Measurements from ENCODE around the gene OBSL1.

Gene OBSL1

DNA sequence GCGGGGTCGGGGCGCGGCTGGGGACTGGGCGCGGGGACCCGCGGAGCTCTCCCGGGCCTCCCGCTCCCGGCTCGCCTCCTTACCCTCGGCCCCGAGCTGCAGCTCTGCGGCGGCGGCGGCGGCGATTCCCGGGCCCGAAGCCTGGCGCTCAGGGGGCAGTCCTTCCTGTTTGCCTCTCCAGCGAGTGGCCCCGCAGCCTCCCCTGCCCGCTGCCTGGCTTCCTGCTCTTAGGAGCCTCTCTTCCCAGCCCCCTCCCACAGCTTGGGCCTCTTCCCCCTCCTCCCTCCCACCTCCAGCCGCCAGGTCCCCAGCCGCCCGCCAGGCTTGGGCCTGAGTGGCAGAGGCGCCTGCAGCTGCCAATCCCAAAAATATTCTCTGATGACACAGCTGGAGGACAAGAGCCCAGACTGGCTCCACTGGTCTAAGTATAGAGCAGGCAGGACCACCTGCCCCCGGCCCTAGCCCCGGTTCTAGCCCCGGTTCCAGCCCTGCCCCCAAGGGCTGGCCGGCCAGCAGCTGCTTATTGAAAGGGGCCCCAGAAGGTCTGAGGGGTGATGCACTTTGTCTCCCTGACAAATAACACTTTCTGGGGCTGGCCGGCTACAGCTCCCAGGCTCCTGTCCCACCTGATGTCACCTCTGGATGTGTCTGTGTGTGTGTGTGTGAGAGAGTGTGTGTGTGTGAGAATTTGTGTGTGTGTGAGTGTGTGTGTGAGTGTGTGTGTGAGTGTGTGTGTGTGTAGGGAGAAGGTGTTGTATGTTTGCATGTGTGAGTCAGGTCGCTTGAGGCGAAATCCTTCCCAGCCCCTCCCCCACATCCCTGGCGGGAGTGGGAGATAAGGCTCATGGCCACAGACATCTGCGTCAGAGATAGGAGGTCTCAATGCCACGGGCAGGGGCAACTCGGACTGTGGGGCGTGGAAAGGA, at the start of gene OBSL1:
Gene OBSL1 (minus strand): TSS at position 229 of the 926 bp plus-strand sequence. CDS start 307 bp downstream, outside the sequence.
- H3K9me3 Mint-ChIP-seq: no peaks in the 10 kb centered on the region
- H3K27me3 Mint-ChIP-seq: peaks cover 27% of the 10 kb centered on the region
- H3K27ac Mint-ChIP-seq: no peak within 1 kb of the TSS
- H3K4me1 Mint-ChIP-seq: peaks cover 4% of the 10 kb centered on the region
- peak within 1 kb of the TSS; percentile 44 for H3K4me3 Mint-ChIP-seq
- DNase-seq (ENCODE audit: low spot score in 2 of 2) (no peak), ATAC-seq (ENCODE audit: low read depth) (peak; percentile 15)
- no peaks in the 10 kb centered on the region for H3K36me3 Mint-ChIP-seq

DNA sequence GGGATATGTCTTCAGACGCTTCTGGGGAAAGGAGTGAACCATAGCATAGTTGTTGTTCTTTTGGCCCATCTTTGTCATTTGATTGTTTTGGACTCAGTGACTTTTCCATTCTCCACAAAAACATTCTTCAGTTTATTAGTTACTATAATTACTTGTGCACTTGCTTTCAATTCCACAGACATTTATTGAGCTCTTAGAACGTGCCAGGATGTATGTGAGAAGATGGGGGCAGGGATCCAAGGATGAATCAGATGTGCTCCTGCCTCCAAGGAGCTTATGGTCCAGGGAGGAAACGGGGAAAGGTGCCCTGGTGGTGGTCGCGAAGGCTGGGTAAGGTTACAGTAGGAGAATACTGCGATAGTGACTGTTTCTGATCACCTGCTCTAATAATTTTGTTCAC, 49.2 kb upstream of the OBSL1 start:
- ATAC-seq (ENCODE audit: low read depth) (no peak), DNase-seq (ENCODE audit: low spot score in 2 of 2) (no peak)
- Mint-ChIP-seq H3K36me3 (peaks cover under 1% of the 10 kb centered on the region), H3K27ac (no peak overlapping the region), H3K9me3 (no peaks in the 10 kb centered on the region), H3K4me3 (no peak overlapping the region), H3K4me1 (no peaks in the 10 kb centered on the region), H3K27me3 (peaks cover 9% of the 10 kb centered on the region)

DNA sequence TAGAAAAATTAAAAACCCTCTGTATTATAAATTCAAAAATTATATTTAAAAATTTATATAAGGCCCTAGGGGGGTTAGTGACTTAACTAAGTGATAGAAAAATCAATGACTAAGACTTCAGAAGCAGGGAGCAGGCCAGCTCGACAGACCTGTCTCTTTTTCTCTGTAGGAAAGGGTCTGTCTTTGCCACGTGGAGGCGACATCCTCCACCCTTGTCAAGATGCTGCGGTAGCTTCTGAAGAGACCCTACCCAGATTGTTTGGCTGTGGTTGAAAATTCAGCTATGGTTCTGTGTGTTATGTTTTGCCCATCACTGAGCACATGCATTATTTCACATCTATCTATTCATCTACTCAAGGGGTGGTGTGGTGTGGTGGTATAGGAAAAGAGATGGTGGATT, 47.9 kb upstream of the OBSL1 start:
- no peaks in the 10 kb centered on the region for H3K9me3 Mint-ChIP-seq
- H3K4me3 Mint-ChIP-seq: no peak overlapping the region
- no peak for ATAC-seq (ENCODE audit: low read depth)
- H3K4me1 Mint-ChIP-seq: no peaks in the 10 kb centered on the region
- no peak overlapping the region for H3K27ac Mint-ChIP-seq
- H3K36me3 Mint-ChIP-seq: peaks cover 13% of the 10 kb centered on the region
- no peak for DNase-seq (ENCODE audit: low spot score in 2 of 2)
- peaks cover 7% of the 10 kb centered on the region for H3K27me3 Mint-ChIP-seq

DNA sequence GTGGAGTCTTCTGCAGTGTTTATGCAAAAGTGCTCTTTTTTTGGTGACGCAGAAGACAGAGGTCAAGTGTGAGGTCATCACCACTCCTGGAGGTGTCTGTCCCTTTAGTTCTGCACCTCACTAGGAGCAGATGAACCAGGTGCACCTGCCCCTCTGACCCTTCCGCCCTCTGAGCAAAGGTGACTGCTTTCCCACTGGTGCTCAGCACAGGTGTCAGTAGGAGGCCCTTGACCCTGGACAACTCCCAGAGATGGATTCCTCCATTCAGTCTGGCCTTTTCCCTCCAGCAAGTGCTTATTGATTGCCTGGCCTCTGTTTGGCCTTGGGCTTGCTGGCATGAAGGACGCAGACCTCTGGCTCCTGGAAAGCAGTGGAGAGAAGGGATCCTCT, 47.4 kb upstream of the OBSL1 start:
- DNase-seq (ENCODE audit: low spot score in 2 of 2): no peak
- no peak for ATAC-seq (ENCODE audit: low read depth)
- H3K27me3 Mint-ChIP-seq: peaks cover 7% of the 10 kb centered on the region
- H3K4me1 Mint-ChIP-seq: no peaks in the 10 kb centered on the region
- no peak overlapping the region for H3K4me3 Mint-ChIP-seq
- H3K36me3 Mint-ChIP-seq: peaks cover 14% of the 10 kb centered on the region
- H3K9me3 Mint-ChIP-seq: no peaks in the 10 kb centered on the region
- no peak overlapping the region for H3K27ac Mint-ChIP-seq

DNA sequence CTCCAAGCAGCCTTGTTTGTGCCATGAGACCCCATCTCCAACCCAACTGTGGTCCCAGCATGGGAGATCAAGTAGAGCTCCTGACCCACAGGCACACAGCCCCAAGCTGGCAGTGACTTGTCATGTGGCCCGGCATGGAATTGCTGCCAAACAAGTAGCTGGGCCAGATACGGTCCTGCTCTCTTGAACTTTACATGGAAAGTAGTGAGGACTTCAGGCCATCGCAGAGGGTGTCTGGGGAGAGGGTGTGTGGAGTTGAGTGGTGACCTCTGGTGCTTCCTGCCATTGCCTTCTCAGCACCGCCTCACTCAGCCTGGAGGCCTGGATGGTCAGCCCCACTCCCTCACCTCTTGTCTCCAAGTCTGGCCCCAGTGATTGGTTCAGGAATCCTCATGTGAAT, 45.2 kb upstream of the OBSL1 start:
- H3K4me3 Mint-ChIP-seq: no peak overlapping the region
- ATAC-seq (ENCODE audit: low read depth) (no peak), DNase-seq (ENCODE audit: low spot score in 2 of 2) (no peak)
- H3K4me1 Mint-ChIP-seq: peaks cover 10% of the 10 kb centered on the region
- peaks cover 3% of the 10 kb centered on the region for H3K27me3 Mint-ChIP-seq
- no peak overlapping the region for H3K27ac Mint-ChIP-seq
- H3K9me3 Mint-ChIP-seq: no peaks in the 10 kb centered on the region
- peaks cover 16% of the 10 kb centered on the region for H3K36me3 Mint-ChIP-seq

DNA sequence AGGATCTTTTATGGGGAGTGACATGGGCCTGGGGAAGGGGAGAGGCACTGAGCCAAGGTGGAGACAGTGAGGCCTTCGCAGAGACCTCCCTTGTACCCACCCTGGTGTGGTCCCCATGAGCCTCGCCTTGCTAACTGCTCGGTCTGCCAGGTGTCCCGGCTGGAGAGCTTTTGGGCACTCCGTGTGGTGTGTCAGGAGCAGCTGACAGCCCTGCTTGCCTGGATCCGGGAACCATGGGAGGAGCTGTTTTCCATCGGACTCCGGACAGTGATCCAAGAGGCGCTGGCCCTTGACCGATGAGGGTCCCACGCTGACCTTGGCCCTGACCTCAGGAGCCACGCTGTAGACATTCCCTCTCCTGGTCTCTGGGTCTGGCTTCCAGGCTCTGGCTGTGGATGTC, 44.6 kb upstream of the OBSL1 start:
- ATAC-seq (ENCODE audit: low read depth): no peak
- Mint-ChIP-seq H3K27me3 (no peaks in the 10 kb centered on the region), H3K9me3 (no peaks in the 10 kb centered on the region), H3K27ac (no peak overlapping the region), H3K4me1 (peaks cover 12% of the 10 kb centered on the region), H3K36me3 (peaks cover 21% of the 10 kb centered on the region), H3K4me3 (no peak overlapping the region)
- no peak for DNase-seq (ENCODE audit: low spot score in 2 of 2)

DNA sequence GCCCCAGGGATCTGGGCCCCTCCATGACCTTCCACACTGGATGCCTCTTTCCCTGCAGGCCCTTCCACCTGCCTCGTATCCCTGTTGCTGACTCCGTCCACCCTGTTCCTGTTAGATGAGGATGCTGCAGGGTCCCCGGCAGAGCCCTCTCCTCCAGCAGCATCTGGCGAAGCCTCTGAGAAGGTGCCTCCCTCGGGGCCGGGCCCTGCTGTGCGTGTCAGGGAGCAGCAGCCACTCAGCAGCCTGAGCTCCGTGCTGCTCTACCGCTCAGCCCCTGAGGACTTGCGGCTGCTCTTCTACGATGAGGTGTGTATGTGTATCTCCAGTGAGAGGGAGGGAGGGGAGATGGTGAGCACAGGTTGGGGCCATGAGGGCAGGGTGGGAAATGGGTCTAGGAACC, 43.7 kb upstream of the OBSL1 start:
- Mint-ChIP-seq H3K27ac (no peak overlapping the region), H3K4me3 (no peak overlapping the region)
- ATAC-seq (ENCODE audit: low read depth): no peak

DNA sequence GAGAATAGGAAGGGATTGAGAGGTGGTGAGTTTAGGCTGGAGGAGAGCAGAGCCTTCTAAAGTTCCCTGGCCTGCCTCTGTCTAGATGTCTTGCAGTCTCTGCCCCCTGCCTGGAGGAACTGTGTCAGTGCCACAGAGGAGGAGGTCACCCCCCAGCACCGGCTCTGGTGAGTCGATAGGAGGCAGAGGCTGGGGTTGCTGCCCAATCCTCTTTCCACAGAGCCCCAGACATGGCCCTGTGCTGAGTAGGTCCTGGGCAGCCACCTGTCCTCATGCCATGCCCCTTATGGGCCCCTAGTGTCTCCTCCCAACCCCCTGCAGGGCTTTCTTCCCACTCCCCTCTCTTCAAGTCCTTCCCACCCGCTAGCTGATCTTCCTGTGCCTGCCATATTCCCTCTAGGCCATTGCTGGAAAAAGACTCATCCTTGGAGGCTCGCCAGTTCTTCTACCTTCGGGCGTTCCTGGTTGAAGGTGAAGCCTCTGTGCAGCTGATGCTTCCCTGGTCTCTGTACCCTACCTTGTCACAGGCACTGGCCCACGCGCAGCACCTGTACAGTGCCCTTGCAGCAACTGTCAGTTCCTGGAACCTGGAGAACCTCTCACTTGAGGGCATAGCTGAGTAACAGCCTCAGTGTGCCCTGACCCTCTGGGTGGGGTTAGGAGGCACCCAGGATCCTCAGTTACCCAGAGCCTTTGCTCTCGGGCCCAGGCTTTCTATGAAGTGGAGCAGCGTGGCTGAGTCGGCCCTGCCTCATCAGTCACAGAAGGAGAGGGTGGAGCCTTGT, 42.9 kb upstream of the OBSL1 start:
- peaks cover 26% of the 10 kb centered on the region for H3K36me3 Mint-ChIP-seq
- no peaks in the 10 kb centered on the region for H3K9me3 Mint-ChIP-seq
- H3K4me1 Mint-ChIP-seq: peaks cover 12% of the 10 kb centered on the region
- no peak overlapping the region for H3K4me3 Mint-ChIP-seq
- H3K27me3 Mint-ChIP-seq: no peaks in the 10 kb centered on the region
- DNase-seq (ENCODE audit: low spot score in 2 of 2) (no peak), ATAC-seq (ENCODE audit: low read depth) (no peak)
- H3K27ac Mint-ChIP-seq: no peak overlapping the region

More for the DNA sequence above, 43.7 kb upstream of the OBSL1 start:
- no peaks in the 10 kb centered on the region for H3K27me3 Mint-ChIP-seq
- no peak for DNase-seq (ENCODE audit: low spot score in 2 of 2)
- peaks cover 12% of the 10 kb centered on the region for H3K4me1 Mint-ChIP-seq
- peaks cover 24% of the 10 kb centered on the region for H3K36me3 Mint-ChIP-seq
- no peaks in the 10 kb centered on the region for H3K9me3 Mint-ChIP-seq

DNA sequence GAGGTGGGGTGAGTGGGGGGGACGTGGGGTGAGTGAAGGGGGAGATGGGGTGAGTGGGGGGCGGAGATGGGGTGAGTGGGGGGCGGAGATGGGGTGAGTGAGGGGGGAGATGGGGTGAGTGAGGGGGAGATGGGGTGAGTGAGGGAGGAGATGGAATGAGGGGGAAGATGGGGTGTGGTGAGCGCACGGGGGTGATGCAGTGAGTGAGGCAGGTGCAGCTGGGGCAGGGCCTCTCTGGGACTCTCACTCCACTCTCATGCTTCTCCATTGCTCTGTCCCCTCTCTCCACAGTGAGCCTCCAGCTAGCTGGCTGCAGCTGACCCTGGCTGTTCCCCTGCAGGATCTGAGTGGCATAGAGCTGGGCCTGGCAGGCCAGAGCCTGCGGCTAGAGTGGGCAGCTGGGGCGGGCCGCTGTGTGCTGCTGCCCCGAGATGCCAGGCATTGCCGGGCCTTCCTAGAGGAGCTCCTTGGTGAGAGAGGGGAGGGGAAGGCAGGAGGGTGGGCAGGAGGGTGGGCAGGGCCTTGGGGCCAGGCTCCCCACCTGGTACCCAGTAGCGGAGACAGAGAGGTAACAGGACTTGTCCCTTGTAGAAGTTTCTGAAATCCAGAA, 42.2 kb upstream of the OBSL1 start:
- Mint-ChIP-seq H3K27me3 (no peaks in the 10 kb centered on the region), H3K9me3 (no peaks in the 10 kb centered on the region), H3K4me3 (no peak overlapping the region), H3K4me1 (peaks cover 12% of the 10 kb centered on the region), H3K27ac (peak overlapping the region; percentile 19), H3K36me3 (peaks cover 27% of the 10 kb centered on the region)
- ATAC-seq (ENCODE audit: low read depth): no peak
- DNase-seq (ENCODE audit: low spot score in 2 of 2): no peak

DNA sequence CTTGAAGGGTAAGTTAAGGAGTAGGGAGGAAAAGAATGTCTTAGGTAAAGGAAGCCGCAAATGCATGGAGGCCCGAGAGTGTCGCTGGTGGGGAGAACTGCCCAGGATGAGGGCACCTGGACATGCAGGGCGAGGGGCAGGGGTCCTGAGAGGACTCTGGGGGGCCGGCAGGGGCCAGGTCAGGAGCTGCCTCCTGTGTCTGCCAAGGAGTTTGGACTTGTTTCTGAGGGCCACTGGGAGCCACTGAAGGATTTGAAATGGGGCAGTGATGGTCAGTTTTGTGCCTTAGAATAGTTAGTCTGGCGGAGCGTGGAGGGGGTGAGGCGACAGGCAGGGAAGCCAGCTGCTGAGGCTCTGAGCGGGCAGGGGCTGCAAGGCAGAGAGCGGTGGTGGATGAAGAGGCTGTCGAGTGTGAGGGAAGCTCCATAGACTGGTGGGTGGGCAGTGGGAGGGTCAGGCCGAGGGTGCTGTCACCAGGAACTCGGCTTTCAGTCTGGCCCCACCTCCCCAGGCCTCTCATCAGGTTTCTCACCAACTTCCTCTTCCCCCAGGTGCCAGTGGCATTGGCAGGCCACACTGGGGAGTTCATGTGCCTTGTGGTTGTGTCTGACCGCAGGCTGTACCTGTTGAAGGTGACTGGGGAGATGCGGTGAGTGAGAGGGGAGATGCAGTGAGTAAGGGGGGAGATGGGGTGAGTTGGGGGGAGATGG, 41.4 kb upstream of the OBSL1 start:
- ATAC-seq (ENCODE audit: low read depth): peak; percentile 100
- DNase-seq (ENCODE audit: low spot score in 2 of 2): peak in 1 of 2 donors; percentile 45
- Mint-ChIP-seq H3K36me3 (peaks cover 31% of the 10 kb centered on the region), H3K4me3 (peak overlapping the region; percentile 47), H3K27ac (peak overlapping the region; percentile 19), H3K9me3 (no peaks in the 10 kb centered on the region), H3K4me1 (peaks cover 12% of the 10 kb centered on the region), H3K27me3 (no peaks in the 10 kb centered on the region)

DNA sequence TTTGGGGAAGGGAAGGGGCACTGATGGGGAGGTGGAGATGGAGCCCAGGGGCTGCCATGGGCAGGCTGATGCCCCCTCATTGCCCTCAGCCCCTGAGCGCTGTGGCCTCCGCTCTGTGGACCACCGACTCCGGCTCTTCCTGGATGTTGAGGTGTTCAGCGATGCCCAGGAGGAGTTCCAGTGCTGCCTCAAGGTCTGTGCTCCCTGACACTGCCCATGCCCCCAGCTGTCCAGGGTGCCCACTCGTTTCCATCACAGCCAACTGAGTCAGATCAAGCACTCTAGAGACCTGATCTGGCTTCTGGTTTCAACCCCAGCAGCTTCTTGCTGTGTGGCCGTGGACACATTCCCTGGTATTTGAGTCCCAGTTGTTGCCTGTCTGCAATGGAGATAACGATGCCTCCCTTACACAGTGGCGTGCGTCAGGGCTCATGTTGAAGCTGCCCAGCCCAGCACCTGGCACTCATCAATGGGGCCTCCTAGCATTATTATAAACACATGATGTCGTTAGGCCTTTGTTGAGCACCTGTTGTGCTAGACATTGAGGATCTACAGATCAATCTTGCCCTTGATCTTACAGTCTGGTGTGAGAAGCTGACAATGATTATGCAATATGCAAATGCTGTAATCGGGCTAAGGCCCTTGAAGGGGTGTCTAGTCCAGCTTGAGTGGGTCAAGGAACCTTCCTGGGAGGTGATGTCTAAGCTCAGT, 40.7 kb upstream of the OBSL1 start:
- peaks cover 35% of the 10 kb centered on the region for H3K36me3 Mint-ChIP-seq
- no peak overlapping the region for H3K27ac Mint-ChIP-seq
- peaks cover 12% of the 10 kb centered on the region for H3K4me1 Mint-ChIP-seq
- ATAC-seq (ENCODE audit: low read depth): no peak
- H3K9me3 Mint-ChIP-seq: no peaks in the 10 kb centered on the region
- H3K27me3 Mint-ChIP-seq: no peaks in the 10 kb centered on the region
- H3K4me3 Mint-ChIP-seq: peak overlapping the region; percentile 33
- DNase-seq (ENCODE audit: low spot score in 2 of 2): no peak

DNA sequence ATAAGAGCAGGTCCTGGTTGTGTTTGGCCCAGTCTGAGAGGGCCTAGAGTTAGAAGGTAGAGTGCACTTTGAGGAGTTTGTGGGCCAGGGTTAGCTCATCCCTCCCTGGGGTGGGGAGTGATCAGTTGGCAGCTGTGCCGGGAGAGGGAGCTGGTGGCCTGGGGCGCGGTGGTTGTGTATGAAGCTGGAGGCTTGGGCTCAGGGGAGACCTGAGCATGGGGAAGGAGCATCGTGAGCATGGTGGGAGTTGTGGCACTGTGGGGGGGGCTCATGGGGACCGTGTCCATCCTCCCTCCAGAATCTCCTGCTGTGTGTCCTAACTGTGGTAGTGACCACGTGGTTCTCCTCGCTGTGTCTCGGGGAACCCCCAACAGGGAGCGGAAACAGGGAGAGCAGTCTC, 40.0 kb upstream of the OBSL1 start:
- H3K27ac Mint-ChIP-seq: no peak overlapping the region
- DNase-seq (ENCODE audit: low spot score in 2 of 2): no peak
- H3K27me3 Mint-ChIP-seq: no peaks in the 10 kb centered on the region
- ATAC-seq (ENCODE audit: low read depth): no peak
- H3K9me3 Mint-ChIP-seq: no peaks in the 10 kb centered on the region
- H3K36me3 Mint-ChIP-seq: peaks cover 41% of the 10 kb centered on the region
- peaks cover 12% of the 10 kb centered on the region for H3K4me1 Mint-ChIP-seq
- no peak overlapping the region for H3K4me3 Mint-ChIP-seq

DNA sequence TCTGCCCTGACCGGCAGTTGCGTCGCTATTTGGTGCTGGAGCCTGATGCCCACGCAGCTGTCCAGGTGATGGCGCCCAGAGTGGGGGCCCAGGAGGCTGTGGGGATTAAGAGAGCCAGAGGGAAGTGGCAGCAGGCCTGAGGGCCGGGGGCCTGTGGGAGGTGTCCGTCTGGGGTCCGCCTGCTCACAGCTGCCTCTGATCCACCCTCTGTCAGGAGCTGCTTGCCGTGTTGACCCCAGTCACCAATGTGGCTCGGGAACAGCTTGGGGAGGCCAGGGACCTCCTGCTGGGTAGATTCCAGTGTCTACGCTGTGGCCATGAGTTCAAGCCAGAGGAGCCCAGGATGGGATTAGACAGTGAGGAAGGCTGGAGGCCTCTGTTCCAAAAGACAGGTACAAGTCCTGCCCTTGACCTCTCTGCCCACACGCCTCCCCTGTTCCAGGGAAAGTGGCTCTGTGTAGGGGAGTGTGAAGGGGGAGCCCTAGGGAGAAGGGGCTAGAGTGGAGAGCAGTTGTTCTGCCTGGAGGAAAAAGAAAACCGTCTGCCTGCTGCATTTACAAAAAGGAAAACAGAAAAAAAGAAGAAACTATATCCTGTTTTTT, 37.9 kb upstream of the OBSL1 start:
- no peak overlapping the region for H3K4me3 Mint-ChIP-seq
- no peaks in the 10 kb centered on the region for H3K9me3 Mint-ChIP-seq
- no peak overlapping the region for H3K27ac Mint-ChIP-seq
- H3K27me3 Mint-ChIP-seq: no peaks in the 10 kb centered on the region
- no peak for ATAC-seq (ENCODE audit: low read depth)
- peaks cover 35% of the 10 kb centered on the region for H3K36me3 Mint-ChIP-seq
- no peak for DNase-seq (ENCODE audit: low spot score in 2 of 2)
- peaks cover 19% of the 10 kb centered on the region for H3K4me1 Mint-ChIP-seq

Data from memory B cell (primary cell).